ENCODE results near the gene MTCL1.

The MTCL1 gene

GRCh38 chr18:8780227-8780626, 74.9 kb downstream of the MTCL1 start:
- Histone ChIP-seq H2BK5ac (ENCODE audit: low read length) (no peak overlapping the region), H2BK120ac (ENCODE audit: low read depth, low read length) (no peak overlapping the region), H3K27me3 (ENCODE audit: insufficient read depth, low read length, poor library complexity) (no peaks in the 10 kb centered on the region), H3K4me3 (ENCODE audit: low read length) (no peak overlapping the region), H3K9ac (ENCODE audit: low read length) (no peak overlapping the region), H3K23ac (ENCODE audit: low read length) (no peak overlapping the region), H2BK15ac (replicated peaks; ENCODE audit: low read depth) (no peak overlapping the region), H3K4me1 (ENCODE audit: control insufficient read depth, low read depth, low read length) (no peaks in the 10 kb centered on the region), H3K79me2 (ENCODE audit: control insufficient read depth, insufficient read depth, low read length) (no peaks in the 10 kb centered on the region), H3K4ac (ENCODE audit: low read depth, low read length) (no peak overlapping the region), H2AK5ac (ENCODE audit: low read length) (no peak overlapping the region), H3K27ac (ENCODE audit: low read depth, low read length) (no peak overlapping the region), H4K8ac (ENCODE audit: low read depth, low read length) (no peak overlapping the region), H3K36me3 (ENCODE audit: control insufficient read depth, insufficient read depth, low read length) (no peaks in the 10 kb centered on the region), H4K5ac (ENCODE audit: low read length) (no peak overlapping the region), H3K4me2 (ENCODE audit: low read length) (no peak overlapping the region), H3K56ac (ENCODE audit: low read length) (no peak overlapping the region), H3K79me1 (ENCODE audit: low read length) (no peaks in the 10 kb centered on the region), H3K18ac (ENCODE audit: low read length) (no peak overlapping the region)
- WGBS (ENCODE audit: extremely low coverage, insufficient coverage, low lambda C conversion rate): no CpG with 5 or more reads among the region's 6 CpGs
- DNase-seq: no peak

GRCh38 chr18:8781671-8782070, 76.3 kb downstream of the MTCL1 start:
- H3K56ac ChIP-seq (ENCODE audit: low read length): no peak overlapping the region
- no peak overlapping the region for H3K18ac ChIP-seq (ENCODE audit: low read length)
- no peak overlapping the region for H3K9ac ChIP-seq (ENCODE audit: low read length)
- no peak overlapping the region for H3K27ac ChIP-seq (ENCODE audit: low read depth, low read length)
- WGBS (ENCODE audit: extremely low coverage, insufficient coverage, low lambda C conversion rate): no CpG with 5 or more reads among the region's 12 CpGs
- no peaks in the 10 kb centered on the region for H3K4me1 ChIP-seq (ENCODE audit: control insufficient read depth, low read depth, low read length)
- no peak overlapping the region for H4K5ac ChIP-seq (ENCODE audit: low read length)
- no peak overlapping the region for H3K4me2 ChIP-seq (ENCODE audit: low read length)
- no peaks in the 10 kb centered on the region for H3K79me2 ChIP-seq (ENCODE audit: control insufficient read depth, insufficient read depth, low read length)
- H3K23ac ChIP-seq (ENCODE audit: low read length): no peak overlapping the region
- no peak overlapping the region for H3K4me3 ChIP-seq (ENCODE audit: low read length)
- no peak for DNase-seq
- H3K79me1 ChIP-seq (ENCODE audit: low read length): no peaks in the 10 kb centered on the region
- no peak overlapping the region for H2BK120ac ChIP-seq (ENCODE audit: low read depth, low read length)
- no peak overlapping the region for H2BK15ac ChIP-seq (replicated peaks; ENCODE audit: low read depth)
- no peak overlapping the region for H2AK5ac ChIP-seq (ENCODE audit: low read length)
- H4K8ac ChIP-seq (ENCODE audit: low read depth, low read length): no peak overlapping the region
- no peak overlapping the region for H2BK5ac ChIP-seq (ENCODE audit: low read length)
- H3K4ac ChIP-seq (ENCODE audit: low read depth, low read length): no peak overlapping the region
- H3K27me3 ChIP-seq (ENCODE audit: insufficient read depth, low read length, poor library complexity): no peaks in the 10 kb centered on the region
- peaks cover 2% of the 10 kb centered on the region for H3K36me3 ChIP-seq (ENCODE audit: control insufficient read depth, insufficient read depth, low read length)

GRCh38 chr18:8783335-8783993, 78.1 kb downstream of the MTCL1 start:
- WGBS (ENCODE audit: extremely low coverage, insufficient coverage, low lambda C conversion rate): no CpG with 5 or more reads among the region's 28 CpGs
- no peak overlapping the region for H3K4ac ChIP-seq (ENCODE audit: low read depth, low read length)

GRCh38 chr18:8783994-8784530, 78.7 kb downstream of the MTCL1 start:
- Histone ChIP-seq H3K18ac (ENCODE audit: low read length) (no peak overlapping the region), H3K9ac (ENCODE audit: low read length) (no peak overlapping the region), H3K27me3 (ENCODE audit: insufficient read depth, low read length, poor library complexity) (no peaks in the 10 kb centered on the region), H3K79me2 (ENCODE audit: control insufficient read depth, insufficient read depth, low read length) (no peaks in the 10 kb centered on the region), H3K36me3 (ENCODE audit: control insufficient read depth, insufficient read depth, low read length) (peaks cover 3% of the 10 kb centered on the region), H2BK5ac (ENCODE audit: low read length) (no peak overlapping the region), H3K4me3 (ENCODE audit: low read length) (no peak overlapping the region), H3K79me1 (ENCODE audit: low read length) (no peaks in the 10 kb centered on the region), H2AK5ac (ENCODE audit: low read length) (no peak overlapping the region), H3K23ac (ENCODE audit: low read length) (no peak overlapping the region), H3K27ac (ENCODE audit: low read depth, low read length) (no peak overlapping the region), H3K56ac (ENCODE audit: low read length) (no peak overlapping the region), H3K4me1 (ENCODE audit: control insufficient read depth, low read depth, low read length) (no peaks in the 10 kb centered on the region), H2BK15ac (replicated peaks; ENCODE audit: low read depth) (no peak overlapping the region), H3K4ac (ENCODE audit: low read depth, low read length) (no peak overlapping the region), H4K8ac (ENCODE audit: low read depth, low read length) (no peak overlapping the region), H3K4me2 (ENCODE audit: low read length) (no peak overlapping the region), H4K5ac (ENCODE audit: low read length) (no peak overlapping the region), H2BK120ac (ENCODE audit: low read depth, low read length) (no peak overlapping the region)
- no peak for DNase-seq
- WGBS (ENCODE audit: extremely low coverage, insufficient coverage, low lambda C conversion rate): no CpG with 5 or more reads among the region's 35 CpGs

More at GRCh38 chr18:8783335-8783993, 78.1 kb downstream of the MTCL1 start:
- Histone ChIP-seq H4K5ac (ENCODE audit: low read length) (no peak overlapping the region), H3K56ac (ENCODE audit: low read length) (no peak overlapping the region), H2BK5ac (ENCODE audit: low read length) (no peak overlapping the region), H3K27me3 (ENCODE audit: insufficient read depth, low read length, poor library complexity) (no peaks in the 10 kb centered on the region), H2AK5ac (ENCODE audit: low read length) (no peak overlapping the region), H3K79me1 (ENCODE audit: low read length) (no peaks in the 10 kb centered on the region), H3K18ac (ENCODE audit: low read length) (no peak overlapping the region), H2BK15ac (replicated peaks; ENCODE audit: low read depth) (no peak overlapping the region), H3K79me2 (ENCODE audit: control insufficient read depth, insufficient read depth, low read length) (no peaks in the 10 kb centered on the region), H3K4me3 (ENCODE audit: low read length) (no peak overlapping the region), H4K8ac (ENCODE audit: low read depth, low read length) (no peak overlapping the region), H3K36me3 (ENCODE audit: control insufficient read depth, insufficient read depth, low read length) (peaks cover 3% of the 10 kb centered on the region), H3K9ac (ENCODE audit: low read length) (no peak overlapping the region), H3K4me1 (ENCODE audit: control insufficient read depth, low read depth, low read length) (no peaks in the 10 kb centered on the region), H3K23ac (ENCODE audit: low read length) (no peak overlapping the region), H2BK120ac (ENCODE audit: low read depth, low read length) (no peak overlapping the region), H3K27ac (ENCODE audit: low read depth, low read length) (no peak overlapping the region), H3K4me2 (ENCODE audit: low read length) (no peak overlapping the region)
- no peak for DNase-seq

- Histone ChIP-seq H2BK5ac (ENCODE audit: low read length) (no peak overlapping the region), H3K9ac (ENCODE audit: low read length) (no peak overlapping the region), H3K4me1 (ENCODE audit: control insufficient read depth, low read depth, low read length) (no peaks in the 10 kb centered on the region), H3K27me3 (ENCODE audit: insufficient read depth, low read length, poor library complexity) (no peaks in the 10 kb centered on the region), H3K79me1 (ENCODE audit: low read length) (no peaks in the 10 kb centered on the region), H2BK15ac (replicated peaks; ENCODE audit: low read depth) (no peak overlapping the region), H3K27ac (ENCODE audit: low read depth, low read length) (no peak overlapping the region), H3K79me2 (ENCODE audit: control insufficient read depth, insufficient read depth, low read length) (no peaks in the 10 kb centered on the region), H2AK5ac (ENCODE audit: low read length) (no peak overlapping the region), H2BK120ac (ENCODE audit: low read depth, low read length) (no peak overlapping the region), H3K56ac (ENCODE audit: low read length) (no peak overlapping the region), H3K4ac (ENCODE audit: low read depth, low read length) (no peak overlapping the region), H3K36me3 (ENCODE audit: control insufficient read depth, insufficient read depth, low read length) (peaks cover 3% of the 10 kb centered on the region), H4K8ac (ENCODE audit: low read depth, low read length) (no peak overlapping the region), H3K18ac (ENCODE audit: low read length) (no peak overlapping the region), H3K23ac (ENCODE audit: low read length) (no peak overlapping the region), H4K5ac (ENCODE audit: low read length) (no peak overlapping the region), H3K4me3 (ENCODE audit: low read length) (no peak overlapping the region), H3K4me2 (ENCODE audit: low read length) (no peak overlapping the region)
- WGBS (ENCODE audit: extremely low coverage, insufficient coverage, low lambda C conversion rate): no CpG with 5 or more reads among the region's 24 CpGs
- no peak for DNase-seq
These were observed 79.9 kb downstream of the MTCL1 start for GRCh38 chr18:8785261-8785660.

Data from mesendoderm (in vitro differentiated cells).